Adipose tissue (tissue), 3 donors: ENCODE measurements around the gene OR8D4. TPM values are rescaled to one million over a fixed set of nuclear protein-coding genes. Genes with fewer than 3 reads are reported as not detected.

ENCODE experiments used
- polyA plus RNA-seq, 3 donors: library from polyadenylated mRNA; stranded (reverse); fragments of 200-250 nt; gene quantifications; one replicate each; pipeline ENCODE4 v1.2.3, GENCODE V29; 2013
- donor health status: healthy with polysubstance abuse.
- donor health status: Bipolar disorder and iron deficiency.
- donor health status: healthy.

OR8D4 gene
- polyA plus RNA-seq, 3 donors, result not detected

Other genes starting within 250 kb of the OR8D4 start
- gene SCN3B, start 247.5 kb upstream of the OR8D4 start, polyA plus RNA-seq, result 1 to 10 TPM in 2 of 3 donors, under 1 TPM in 1; 0.70 to 1.7 (median 1.6) TPM
- 1 to 10 TPM; 3.5 to 7.3 (median 5.0) TPM for gene ZNF202, start 160.5 kb upstream of the OR8D4 start, polyA plus RNA-seq
- not detected for gene OR6X1, start 147.6 kb upstream of the OR8D4 start, polyA plus RNA-seq
- not detected for gene OR6M1, start 95.8 kb upstream of the OR8D4 start, polyA plus RNA-seq
- gene TMEM225, start 16.5 kb upstream of the OR8D4 start, polyA plus RNA-seq, result not detected
- not detected for gene OR4D5, start 37.5 kb downstream of the OR8D4 start, polyA plus RNA-seq
- gene OR6T1, start 41.7 kb downstream of the OR8D4 start, polyA plus RNA-seq, result not detected
- not detected for gene OR10S1, start 75.6 kb downstream of the OR8D4 start, polyA plus RNA-seq
- not detected for gene OR10G6, start 93.0 kb downstream of the OR8D4 start, polyA plus RNA-seq
- gene OR10G4, start 110.8 kb downstream of the OR8D4 start, polyA plus RNA-seq, result under 1 TPM in 1 of 3 donors, not detected in 2; 0.13 TPM
- gene OR10G9, start 120.8 kb downstream of the OR8D4 start, polyA plus RNA-seq, result not detected
- not detected for gene OR10G8, start 124.6 kb downstream of the OR8D4 start, polyA plus RNA-seq
- gene OR10G7, start 139.2 kb downstream of the OR8D4 start, polyA plus RNA-seq, result not detected
- 10 to 100 TPM in 2 of 3 donors, 1 to 10 TPM in 1; 9.2 to 15.0 (median 10.7) TPM for gene VWA5A, start 213.3 kb downstream of the OR8D4 start, polyA plus RNA-seq